ENCODE data around the gene ABCA12. TPM values are rescaled to one million over a fixed set of nuclear protein-coding genes. Genes with fewer than 3 reads are reported as not detected.

ABCA12 gene
- total and polyA plus RNA-seq, 5 donors from 2014 or later, result not detected

DNA sequence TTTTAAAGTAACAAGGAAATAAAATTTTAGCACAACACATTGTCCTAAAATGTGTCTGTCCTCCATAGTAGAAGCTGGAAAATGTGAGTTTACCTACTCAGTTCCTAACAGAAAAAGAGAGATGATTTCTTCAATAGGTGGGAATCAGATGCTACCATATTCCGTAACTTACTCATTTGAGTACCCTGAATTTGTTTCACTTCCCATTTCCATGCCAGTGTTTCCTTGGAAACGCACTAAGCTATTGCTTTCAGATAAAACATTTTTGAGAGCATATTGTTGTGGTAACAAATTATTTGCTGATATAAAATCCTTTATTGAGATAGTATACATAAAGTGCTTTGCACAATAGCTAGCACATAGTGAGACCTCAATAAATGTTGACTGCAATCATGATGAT lies 191.5 kb downstream of the ABCA12 start:
- Histone ChIP-seq H3K4me1 (ENCODE audit: control insufficient read depth, insufficient read depth, low read length, poor library complexity, severe bottlenecking) (no peaks in the 10 kb centered on the region), H3K27me3 (ENCODE audit: control insufficient read depth, insufficient read depth, low read length) (peaks cover 2% of the 10 kb centered on the region), H3K9me3 (ENCODE audit: control insufficient read depth in 2 of 2, low read length in 2 of 2) (no peaks in the 10 kb centered on the region), H3K36me3 (ENCODE audit: control insufficient read depth, insufficient read depth, low read length) (no peaks in the 10 kb centered on the region), H3K27ac (ENCODE audit: insufficient read depth, low read length, poor library complexity, severe bottlenecking) (no peak overlapping the region), H3K4me3 (ENCODE audit: low read depth, low read length) (no peak overlapping the region)
- Mint-ChIP-seq H3K36me3 (no peaks in the 10 kb centered on the region), H3K4me3 (no peak overlapping the region), H3K27me3 (peaks cover 4% of the 10 kb centered on the region), H3K4me1 (no peaks in the 10 kb centered on the region), H3K9me3 (peaks cover 0 to 2% (median 0%) of the 10 kb centered on the region in 7 donors), H3K27ac (no peak overlapping the region)
- ATAC-seq (ENCODE audit: low read depth in 2 of 2) (no peak), DNase-seq (no peak)

DNA sequence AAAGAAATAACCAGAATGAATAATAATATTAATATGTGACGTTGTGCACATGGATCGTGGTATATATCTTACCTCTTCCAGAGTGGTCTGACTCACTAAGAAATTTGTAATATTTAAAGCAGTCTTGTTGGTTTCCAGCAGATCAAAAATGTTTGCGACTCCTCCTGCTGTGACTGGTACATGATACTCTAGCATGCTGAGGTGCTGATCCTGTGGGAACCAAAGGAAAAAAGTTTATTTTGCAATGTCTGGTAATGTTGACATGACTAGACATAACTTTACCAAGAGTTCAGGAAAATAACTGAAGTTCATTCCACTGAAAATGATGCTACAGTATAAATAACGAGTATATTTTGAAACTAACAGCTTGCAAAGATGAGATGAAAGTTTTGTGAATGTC lies 204.4 kb downstream of the ABCA12 start:
- no peak overlapping the region for H3K4me3 ChIP-seq (ENCODE audit: low read depth, low read length)
- DNase-seq (no peak), ATAC-seq (ENCODE audit: low read depth in 2 of 2) (no peak)
- Mint-ChIP-seq H3K36me3 (no peaks in the 10 kb centered on the region), H3K9me3 (peaks cover 0 to 4% (median 0%) of the 10 kb centered on the region in 7 donors), H3K27me3 (peaks cover 4% of the 10 kb centered on the region), H3K4me1 (no peaks in the 10 kb centered on the region), H3K4me3 (no peak overlapping the region), H3K27ac (no peak overlapping the region)
- no peaks in the 10 kb centered on the region for H3K9me3 ChIP-seq (ENCODE audit: control insufficient read depth in 2 of 2, low read length in 2 of 2)
- H3K4me1 ChIP-seq (ENCODE audit: control insufficient read depth, insufficient read depth, low read length, poor library complexity, severe bottlenecking), result no peaks in the 10 kb centered on the region
- no peak overlapping the region for H3K27ac ChIP-seq (ENCODE audit: insufficient read depth, low read length, poor library complexity, severe bottlenecking)
- no peaks in the 10 kb centered on the region for H3K27me3 ChIP-seq (ENCODE audit: control insufficient read depth, insufficient read depth, low read length)
- no peaks in the 10 kb centered on the region for H3K36me3 ChIP-seq (ENCODE audit: control insufficient read depth, insufficient read depth, low read length)

DNA sequence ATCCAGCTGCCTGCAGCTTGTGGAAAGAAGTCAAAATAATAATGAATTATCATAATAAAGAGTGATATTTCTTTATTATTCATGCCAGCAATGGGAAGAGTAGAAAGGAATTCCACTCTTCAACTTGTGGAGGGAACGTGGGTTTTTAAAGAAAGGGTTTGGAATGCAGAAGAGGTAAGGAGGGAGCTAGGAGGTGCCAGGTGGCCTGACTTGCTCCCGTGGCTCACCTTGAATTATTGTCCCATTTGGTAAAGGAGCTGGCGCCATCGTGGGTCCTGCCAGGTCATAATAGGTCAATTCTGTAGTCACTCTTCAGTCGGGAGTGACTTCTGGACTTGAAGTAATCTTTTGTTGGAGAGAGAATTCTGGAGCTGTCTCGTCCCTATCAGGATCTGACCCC lies 233.8 kb downstream of the ABCA12 start:
- no peaks in the 10 kb centered on the region for H3K27me3 ChIP-seq (ENCODE audit: control insufficient read depth, insufficient read depth, low read length)

DNA sequence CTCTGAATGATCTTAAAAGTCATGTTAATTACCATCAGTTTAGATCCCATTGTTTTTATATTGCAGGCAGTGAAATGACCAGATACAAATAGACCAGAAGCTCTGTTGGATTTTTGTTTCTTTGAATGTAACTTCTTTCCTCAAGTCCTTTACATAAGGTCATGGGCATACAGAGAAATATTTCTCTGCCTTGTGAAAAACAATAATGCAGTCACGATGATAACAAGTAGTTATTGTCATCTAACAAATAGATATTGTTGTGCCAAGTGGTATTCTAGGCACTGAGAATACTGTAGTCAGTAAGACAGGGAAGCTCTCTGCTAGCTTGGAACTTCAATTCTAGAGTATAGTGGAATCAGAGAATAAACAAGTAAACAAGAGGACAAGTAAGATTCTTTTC lies 234.2 kb downstream of the ABCA12 start:
- Histone ChIP-seq H3K27me3 (ENCODE audit: control insufficient read depth, insufficient read depth, low read length) (no peaks in the 10 kb centered on the region), H3K36me3 (ENCODE audit: control insufficient read depth, insufficient read depth, low read length) (no peaks in the 10 kb centered on the region), H3K9me3 (ENCODE audit: control insufficient read depth in 2 of 2, low read length in 2 of 2) (no peaks in the 10 kb centered on the region), H3K27ac (ENCODE audit: insufficient read depth, low read length, poor library complexity, severe bottlenecking) (no peak overlapping the region), H3K4me3 (ENCODE audit: low read depth, low read length) (no peak overlapping the region), H3K4me1 (ENCODE audit: control insufficient read depth, insufficient read depth, low read length, poor library complexity, severe bottlenecking) (no peaks in the 10 kb centered on the region)
- Mint-ChIP-seq H3K36me3 (no peaks in the 10 kb centered on the region), H3K27ac (no peak overlapping the region), H3K27me3 (peaks cover 9% of the 10 kb centered on the region), H3K9me3 (peaks cover 0 to 1% (median 0%) of the 10 kb centered on the region in 7 donors), H3K4me3 (no peak overlapping the region), H3K4me1 (no peaks in the 10 kb centered on the region)
- no peak for ATAC-seq (ENCODE audit: low read depth in 2 of 2)
- no peak for DNase-seq

More for the DNA sequence above, 233.8 kb downstream of the ABCA12 start:
- no peak overlapping the region for H3K4me3 Mint-ChIP-seq
- no peak overlapping the region for H3K27ac ChIP-seq (ENCODE audit: insufficient read depth, low read length, poor library complexity, severe bottlenecking)
- no peak for ATAC-seq (ENCODE audit: low read depth in 2 of 2)
- H3K4me3 ChIP-seq (ENCODE audit: low read depth, low read length), result no peak overlapping the region
- peaks cover 0 to 1% (median 0%) of the 10 kb centered on the region in 7 donors for H3K9me3 Mint-ChIP-seq
- no peaks in the 10 kb centered on the region for H3K4me1 ChIP-seq (ENCODE audit: control insufficient read depth, insufficient read depth, low read length, poor library complexity, severe bottlenecking)
- no peak for DNase-seq
- no peak overlapping the region for H3K27ac Mint-ChIP-seq
- peaks cover 9% of the 10 kb centered on the region for H3K27me3 Mint-ChIP-seq
- no peaks in the 10 kb centered on the region for H3K9me3 ChIP-seq (ENCODE audit: control insufficient read depth in 2 of 2, low read length in 2 of 2)
- H3K36me3 Mint-ChIP-seq, result no peaks in the 10 kb centered on the region
- H3K4me1 Mint-ChIP-seq, result no peaks in the 10 kb centered on the region
- H3K36me3 ChIP-seq (ENCODE audit: control insufficient read depth, insufficient read depth, low read length), result no peaks in the 10 kb centered on the region

DNA sequence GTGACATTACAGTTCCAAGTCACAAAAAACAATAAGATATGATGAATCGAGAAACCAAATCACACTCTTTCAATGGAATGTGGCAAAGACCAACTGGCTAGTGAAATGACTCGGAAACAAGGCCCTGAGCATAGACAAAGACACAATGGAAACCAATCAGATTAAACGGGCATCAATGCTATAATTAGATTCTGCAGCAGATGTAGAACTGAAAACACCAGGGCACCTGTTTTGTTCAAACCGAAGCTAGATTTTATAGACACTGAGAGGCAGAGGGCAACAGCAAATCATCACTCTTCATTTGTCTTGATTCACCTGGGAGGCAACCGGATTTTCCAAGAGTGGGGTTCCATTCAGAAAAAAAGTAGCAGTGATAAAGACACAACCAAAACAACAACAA lies 236.1 kb downstream of the ABCA12 start:
- Histone ChIP-seq H3K4me3 (ENCODE audit: low read depth, low read length) (no peak overlapping the region), H3K27me3 (ENCODE audit: control insufficient read depth, insufficient read depth, low read length) (no peaks in the 10 kb centered on the region), H3K4me1 (ENCODE audit: control insufficient read depth, insufficient read depth, low read length, poor library complexity, severe bottlenecking) (no peaks in the 10 kb centered on the region), H3K27ac (ENCODE audit: insufficient read depth, low read length, poor library complexity, severe bottlenecking) (no peak overlapping the region), H3K36me3 (ENCODE audit: control insufficient read depth, insufficient read depth, low read length) (no peaks in the 10 kb centered on the region), H3K9me3 (ENCODE audit: control insufficient read depth in 2 of 2, low read length in 2 of 2) (no peaks in the 10 kb centered on the region)
- Mint-ChIP-seq H3K36me3 (no peaks in the 10 kb centered on the region), H3K27ac (no peak overlapping the region), H3K4me3 (no peak overlapping the region), H3K27me3 (peaks cover 9% of the 10 kb centered on the region), H3K9me3 (no peaks in the 10 kb centered on the region), H3K4me1 (no peaks in the 10 kb centered on the region)
- no peak for ATAC-seq (ENCODE audit: low read depth in 2 of 2)
- no peak for DNase-seq

DNA sequence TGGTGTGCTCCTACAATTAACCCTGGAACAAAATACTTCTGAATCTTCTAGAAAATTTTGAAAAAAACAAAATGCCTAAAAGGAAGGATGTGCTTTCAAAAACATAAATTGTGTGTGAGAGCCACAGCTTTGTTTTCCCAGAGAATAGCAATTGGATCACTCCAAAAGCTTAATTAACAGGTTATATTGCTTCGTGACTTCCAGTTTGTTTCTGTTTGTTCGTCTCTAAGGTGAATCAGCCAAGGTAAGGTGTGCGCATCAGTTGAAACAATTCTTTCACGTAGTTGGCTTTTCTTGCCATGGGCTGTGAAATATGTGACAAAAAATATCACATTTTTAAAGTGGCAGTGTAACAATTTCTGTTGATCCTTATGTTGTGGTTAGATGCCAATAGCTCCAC lies 238.7 kb downstream of the ABCA12 start:
- Mint-ChIP-seq H3K4me3 (no peak overlapping the region), H3K27me3 (peaks cover 5% of the 10 kb centered on the region), H3K9me3 (peaks cover 0 to 1% (median 0%) of the 10 kb centered on the region in 7 donors), H3K27ac (no peak overlapping the region), H3K36me3 (no peaks in the 10 kb centered on the region), H3K4me1 (peaks cover 0 to 7% (median 3%) of the 10 kb centered on the region in 4 donors)
- H3K27ac ChIP-seq (ENCODE audit: insufficient read depth, low read length, poor library complexity, severe bottlenecking), result no peak overlapping the region
- no peaks in the 10 kb centered on the region for H3K9me3 ChIP-seq (ENCODE audit: control insufficient read depth in 2 of 2, low read length in 2 of 2)
- H3K36me3 ChIP-seq (ENCODE audit: control insufficient read depth, insufficient read depth, low read length), result no peaks in the 10 kb centered on the region
- H3K4me3 ChIP-seq (ENCODE audit: low read depth, low read length), result no peak overlapping the region
- ATAC-seq (ENCODE audit: low read depth in 2 of 2) (no peak), DNase-seq (no peak)
- H3K4me1 ChIP-seq (ENCODE audit: control insufficient read depth, insufficient read depth, low read length, poor library complexity, severe bottlenecking), result no peaks in the 10 kb centered on the region
- H3K27me3 ChIP-seq (ENCODE audit: control insufficient read depth, insufficient read depth, low read length), result no peaks in the 10 kb centered on the region

DNA sequence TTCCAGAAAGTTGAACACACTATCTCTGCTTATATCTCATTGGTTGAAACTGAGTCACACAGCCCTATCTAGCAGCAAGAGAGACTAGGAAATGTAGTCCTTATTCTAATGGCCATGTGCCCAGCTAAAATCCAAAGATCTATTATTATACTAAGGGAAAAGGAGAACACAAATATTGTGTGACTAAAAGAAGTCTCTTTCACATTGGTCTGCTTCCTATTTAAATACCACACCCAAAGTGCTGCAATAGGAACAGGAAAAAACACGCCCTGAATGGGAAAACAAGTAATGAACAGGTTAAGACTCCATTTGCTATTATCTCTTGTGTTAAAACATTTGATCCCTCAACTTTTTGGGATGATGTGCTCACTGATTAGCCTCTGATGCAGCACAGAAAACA lies 242.2 kb downstream of the ABCA12 start:
- Histone ChIP-seq H3K36me3 (ENCODE audit: control insufficient read depth, insufficient read depth, low read length) (no peaks in the 10 kb centered on the region), H3K9me3 (ENCODE audit: control insufficient read depth in 2 of 2, low read length in 2 of 2) (no peaks in the 10 kb centered on the region), H3K27me3 (ENCODE audit: control insufficient read depth, insufficient read depth, low read length) (no peaks in the 10 kb centered on the region), H3K4me3 (ENCODE audit: low read depth, low read length) (no peak overlapping the region), H3K27ac (ENCODE audit: insufficient read depth, low read length, poor library complexity, severe bottlenecking) (no peak overlapping the region), H3K4me1 (ENCODE audit: control insufficient read depth, insufficient read depth, low read length, poor library complexity, severe bottlenecking) (no peaks in the 10 kb centered on the region)
- Mint-ChIP-seq H3K9me3 (peaks cover 0 to 3% (median 0%) of the 10 kb centered on the region in 7 donors), H3K27ac (no peak overlapping the region), H3K4me3 (no peak overlapping the region), H3K27me3 (peaks cover 4% of the 10 kb centered on the region), H3K36me3 (no peaks in the 10 kb centered on the region), H3K4me1 (peaks cover 0 to 7% (median 3%) of the 10 kb centered on the region in 4 donors)
- DNase-seq (peak in 1 of 3 donors; percentile 2), ATAC-seq (ENCODE audit: low read depth in 2 of 2) (no peak)

DNA sequence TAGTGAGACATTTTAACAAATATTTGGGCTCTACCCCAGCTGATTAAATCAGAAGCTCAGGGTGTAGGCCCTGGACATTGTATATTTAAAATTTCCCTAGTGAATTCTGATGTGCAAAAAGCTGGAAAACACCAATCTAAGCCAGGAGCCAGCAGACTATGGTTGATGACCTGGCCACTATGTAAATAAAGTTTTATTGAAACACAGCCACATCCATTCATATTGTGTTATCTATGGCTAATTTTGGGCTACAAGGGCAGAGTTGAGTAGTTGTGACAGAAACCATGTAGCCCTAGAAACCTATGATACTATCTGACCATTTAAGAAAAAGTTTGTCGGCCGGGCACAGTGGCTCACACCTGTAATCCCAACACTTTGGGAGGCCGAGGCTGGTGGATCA lies 243.0 kb downstream of the ABCA12 start:
- H3K9me3 Mint-ChIP-seq, result peaks cover 0 to 3% (median 0%) of the 10 kb centered on the region in 7 donors

More for the DNA sequence above, 243.0 kb downstream of the ABCA12 start:
- Histone ChIP-seq H3K4me3 (ENCODE audit: low read depth, low read length) (no peak overlapping the region), H3K27ac (ENCODE audit: insufficient read depth, low read length, poor library complexity, severe bottlenecking) (no peak overlapping the region), H3K27me3 (ENCODE audit: control insufficient read depth, insufficient read depth, low read length) (no peaks in the 10 kb centered on the region), H3K36me3 (ENCODE audit: control insufficient read depth, insufficient read depth, low read length) (no peaks in the 10 kb centered on the region), H3K9me3 (ENCODE audit: control insufficient read depth in 2 of 2, low read length in 2 of 2) (no peaks in the 10 kb centered on the region), H3K4me1 (ENCODE audit: control insufficient read depth, insufficient read depth, low read length, poor library complexity, severe bottlenecking) (no peaks in the 10 kb centered on the region)
- Mint-ChIP-seq H3K27me3 (peaks cover 4% of the 10 kb centered on the region), H3K4me1 (peaks cover 0 to 7% (median 3%) of the 10 kb centered on the region in 4 donors), H3K27ac (no peak overlapping the region), H3K36me3 (no peaks in the 10 kb centered on the region), H3K4me3 (no peak overlapping the region)
- ATAC-seq (ENCODE audit: low read depth in 2 of 2), result no peak
- no peak for DNase-seq
